Activated CD4-positive, alpha-beta T cell treated with anti-CD3 and anti-CD28 coated beads, Interleukin-2, Interleukin-4, amounts not matched to agents 100 ng/mL and 50 ng/mL, durations not matched to agents 16 hours and 8 hours (primary cell): ENCODE results near the gene NT5C2.

Experiments
- DNase-seq: peaks from one replicate; pipeline ENCODE4 v3.0.0-alpha.2; 2020; ENCODE audit warnings: low spot score

The NT5C2 gene

GRCh38 chr10:103058034-103058433, 135.0 kb downstream of the NT5C2 start:
- no peak for DNase-seq

GRCh38 chr10:103055105-103055504, 138.0 kb downstream of the NT5C2 start:
- DNase-seq = no peak

- DNase-seq = no peak
Measured at GRCh38 chr10:103054621-103055020, 138.5 kb downstream of the NT5C2 start.

GRCh38 chr10:103053659-103054581, 139.2 kb downstream of the NT5C2 start:
- DNase-seq = peak; percentile 72

GRCh38 chr10:103049237-103049636, 143.8 kb downstream of the NT5C2 start:
- no peak for DNase-seq

GRCh38 chr10:103047381-103047780, 145.7 kb downstream of the NT5C2 start:
- no peak for DNase-seq

GRCh38 chr10:103045961-103046360, 147.1 kb downstream of the NT5C2 start:
- DNase-seq = no peak

- DNase-seq = no peak
Measured at GRCh38 chr10:103044942-103045489, 148.1 kb downstream of the NT5C2 start.

GRCh38 chr10:103042908-103043307, 150.2 kb downstream of the NT5C2 start:
- no peak for DNase-seq

- no peak for DNase-seq
Measured at GRCh38 chr10:103042129-103042528, 150.9 kb downstream of the NT5C2 start.

- no peak for DNase-seq
Measured at GRCh38 chr10:103041391-103041790, 151.7 kb downstream of the NT5C2 start.

GRCh38 chr10:103040418-103040817, 152.7 kb downstream of the NT5C2 start:
- no peak for DNase-seq

- no peak for DNase-seq
Measured at GRCh38 chr10:103038570-103038969, 154.5 kb downstream of the NT5C2 start.
